Muscle of back (tissue), 11 donors: ENCODE data around the gene UBE2O. TPM values are rescaled to one million over a fixed set of nuclear protein-coding genes. Genes with fewer than 3 reads are reported as not detected.

Experiments used
- DNase-seq, 3 donors: peaks; one replicate each; pipeline versions ENCODE4 v3.0.0 to v3.0.0-alpha.2; 2013
- polyA plus RNA-seq, 10 donors: library from polyadenylated mRNA; unstranded; fragments of 120-200 nt; gene quantifications; one replicate each; pipeline ENCODE4 v1.2.1, GENCODE V29; 2013; ENCODE audit not compliant: insufficient read length in 10 of 10

Gene UBE2O
- polyA plus RNA-seq, 10 donors, result 13.0 to 24.8 (median 16.2) TPM

GRCh38 chr17:76467809-76468633, 15.1 kb upstream of the UBE2O start:
- no peak for DNase-seq

- DNase-seq, result peak in 1 of 3 donors; percentile 32
Measured at GRCh38 chr17:76467366-76467765, 14.4 kb upstream of the UBE2O start, which contains the start of gene AANAT. AANAT (plus strand) TSS chr17:76467603; CDS start chr17:76468747, 1,144 bp downstream.

GRCh38 chr17:76466775-76467130, 13.8 kb upstream of the UBE2O start:
- no peak for DNase-seq

- no peak for DNase-seq
Measured at GRCh38 chr17:76462556-76463290, 9.8 kb upstream of the UBE2O start.

- no peak for DNase-seq
Measured at GRCh38 chr17:76461765-76462555, 9.0 kb upstream of the UBE2O start.

- DNase-seq, result no peak
Measured at GRCh38 chr17:76459674-76460073, 6.7 kb upstream of the UBE2O start.

- DNase-seq, result no peak
Measured at GRCh38 chr17:76458580-76459490, 5.9 kb upstream of the UBE2O start.

- DNase-seq, result no peak
Measured at GRCh38 chr17:76453431-76453743, 435 bp upstream of the UBE2O start.

- DNase-seq, result peak in 1 of 3 donors; percentile 34
Measured at GRCh38 chr17:76452127-76452659, 759 bp downstream of the UBE2O start.

- DNase-seq, result no peak
Measured at GRCh38 chr17:76451506-76451905, 1.4 kb downstream of the UBE2O start.

GRCh38 chr17:76449126-76449525, 3.8 kb downstream of the UBE2O start:
- DNase-seq, result no peak

- no peak for DNase-seq
Measured at GRCh38 chr17:76447931-76448652, 4.9 kb downstream of the UBE2O start.

- no peak for DNase-seq
Measured at GRCh38 chr17:76446449-76447231, 6.3 kb downstream of the UBE2O start.

GRCh38 chr17:76445697-76446448, 7.1 kb downstream of the UBE2O start:
- no peak for DNase-seq

GRCh38 chr17:76444518-76445311, 8.2 kb downstream of the UBE2O start:
- no peak for DNase-seq

- DNase-seq, result no peak
Measured at GRCh38 chr17:76442341-76443338, 10.3 kb downstream of the UBE2O start.
